ENCODE data around the gene RRAGA.
"Not testable (repeated sequence)": the region's sequence is repeated elsewhere in the genome, so short reads cannot be mapped to it uniquely, and the experiment has no call there.

The RRAGA gene

GRCh38 chr9:19087106-19088000 lies 38.1 kb downstream of the RRAGA start:
- no peak for DNase-seq

DNA sequence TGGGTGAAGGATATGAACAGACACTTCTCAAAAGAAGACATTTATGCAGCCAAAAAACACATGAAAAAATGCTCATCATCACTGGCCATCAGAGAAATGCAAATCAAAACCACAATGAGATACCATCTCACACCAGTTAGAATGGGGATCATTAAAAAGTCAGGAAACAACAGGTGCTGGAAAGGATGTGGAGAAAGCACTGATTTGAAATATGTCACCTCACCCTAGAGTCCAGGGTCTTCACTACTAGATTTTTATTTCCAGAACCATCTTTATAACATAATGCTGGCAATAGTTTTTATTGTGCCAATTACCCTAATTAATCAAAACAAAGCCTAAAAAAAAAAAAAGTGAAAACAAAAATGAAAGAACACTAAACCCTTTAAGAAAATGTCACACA lies 48.2 kb downstream of the RRAGA start:
- not testable (repeated sequence) for DNase-seq

Measured in NCI-H748 treated with DMSO at 0.1 percent for 48 hours (cell line).